A549 (cell line): ENCODE data around the gene RPS6KC1.

Experiments used
- CEBPB ChIP-seq, 2 experiments: fragments of >200 bp in 1 of 2; sonication (Bioruptor Twin) in 1 of 2; formaldehyde crosslinking in 1 of 2; IDR thresholded peaks; 2 replicates each; pipeline ENCODE4 v1.6.1; 2012 to 2016
- CTCF ChIP-seq: fragments of >200 bp; sonication (Bioruptor Twin); formaldehyde crosslinking; IDR thresholded peaks from 3 replicates; pipeline ENCODE4 v1.5.1; 2016
- HDAC2 ChIP-seq: fragments of 200-600 bp; sonication (generic); IDR thresholded peaks from 2 replicates; pipeline ENCODE4 v1.6.1; 2016
- HEYL ChIP-seq: fragments of 250-450 bp; sonication (Bioruptor Pico); IDR thresholded peaks from 2 replicates; pipeline ENCODE4 v1.8.0; 2021; ENCODE audit warnings: mild to moderate bottlenecking, moderate library complexity
- MAFK ChIP-seq: fragments of 450-650 bp; IDR thresholded peaks from 2 replicates; pipeline ENCODE4 v1.6.1; 2014; ENCODE audit not compliant: partially characterized antibody
- POLR2A ChIP-seq: IDR thresholded peaks from 2 replicates; pipeline ENCODE4 v1.6.1; 2012; ENCODE audit warnings: mild to moderate bottlenecking, low read length
- RNF2 ChIP-seq: fragments of 200-600 bp; sonication (generic); IDR thresholded peaks from 2 replicates; pipeline ENCODE4 v1.6.1; 2016; ENCODE audit warnings: low read depth, mild to moderate bottlenecking, antibody characterized with exemption, moderate library complexity, borderline replicate concordance

- TF ChIP-seq HEYL, result no peak
- TF ChIP-seq POLR2A, result no peak
- no peak for TF ChIP-seq CTCF
- TF ChIP-seq HDAC2, result no peak
- no peak for TF ChIP-seq MAFK
- no peak for TF ChIP-seq RNF2
- TF ChIP-seq CEBPB (IDR thresholded peaks at IDR 0.05), result no peak
These were observed 15.3 kb downstream of the RPS6KC1 start for GRCh38 chr1:213066363-213066762.
